ENCODE measurements around the gene PCDHB7.
"Not testable (repeated sequence)": the region's sequence is repeated elsewhere in the genome, so short reads cannot be mapped to it uniquely, and the experiment has no call there.

The PCDHB7 gene

GRCh38 chr5:141177577-141178191 is 5.2 kb downstream of the PCDHB7 start, which contains the start of gene PCDHB8:
PCDHB8 (plus strand) TSS chr5:141177790; CDS start chr5:141178035, 245 bp downstream.
- in situ Hi-C loops (cut with HindIII; ENCODE audit: low pct_ligation_motif_present, low pct_unique_long_range_greater_than_20kb, low sequenced_read_pairs): not testable (repeated sequence)
- peak; percentile 45 for DNase-seq

- DNase-seq; in situ Hi-C loops (cut with HindIII; ENCODE audit: low pct_ligation_motif_present, low pct_unique_long_range_greater_than_20kb, low sequenced_read_pairs): not testable (repeated sequence)
Measured at GRCh38 chr5:141179371-141179770, 6.9 kb downstream of the PCDHB7 start.

DNA sequence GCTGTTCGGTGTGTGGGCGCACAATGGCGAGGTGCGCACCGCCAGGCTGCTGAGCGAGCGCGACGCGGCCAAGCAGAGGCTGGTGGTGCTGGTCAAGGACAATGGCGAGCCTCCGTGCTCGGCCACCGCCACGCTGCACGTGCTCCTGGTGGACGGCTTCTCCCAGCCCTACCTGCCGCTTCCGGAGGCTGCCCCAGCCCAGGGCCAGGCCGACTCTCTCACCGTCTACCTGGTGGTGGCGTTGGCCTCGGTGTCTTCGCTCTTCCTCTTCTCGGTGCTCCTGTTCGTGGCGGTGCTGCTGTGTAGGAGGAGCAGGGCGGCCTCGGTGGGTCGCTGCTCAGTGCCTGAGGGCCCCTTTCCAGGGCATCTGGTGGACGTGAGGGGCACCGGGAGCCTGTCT is 7.4 kb downstream of the PCDHB7 start:
- in situ Hi-C loops (cut with HindIII; ENCODE audit: low pct_ligation_motif_present, low pct_unique_long_range_greater_than_20kb, low sequenced_read_pairs); DNase-seq: not testable (repeated sequence)

DNA sequence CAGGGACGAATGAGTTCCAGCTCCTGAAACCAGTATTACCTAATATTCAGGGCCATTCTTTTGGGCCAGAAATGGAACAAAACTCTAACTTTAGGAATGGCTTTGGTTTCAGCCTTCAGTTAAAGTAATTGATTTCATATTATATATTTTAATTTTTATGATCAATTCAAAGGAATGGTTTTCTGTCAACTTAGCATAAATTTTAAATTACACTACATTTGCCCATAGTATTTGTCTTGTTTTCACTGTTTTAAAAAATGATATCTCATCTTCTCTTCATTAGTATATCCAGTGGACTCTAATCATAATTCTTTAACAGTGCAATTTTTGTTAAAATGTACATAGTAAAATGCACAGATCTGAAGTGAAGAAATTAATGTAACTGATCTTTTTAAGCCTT is 7.9 kb downstream of the PCDHB7 start:
- in situ Hi-C loops (cut with HindIII; ENCODE audit: low pct_ligation_motif_present, low pct_unique_long_range_greater_than_20kb, low sequenced_read_pairs): no loop called here
- DNase-seq: no peak

- in situ Hi-C loops (cut with HindIII; ENCODE audit: low pct_ligation_motif_present, low pct_unique_long_range_greater_than_20kb, low sequenced_read_pairs): no loop called here
- no peak for DNase-seq
Measured at GRCh38 chr5:141182248-141182647, 9.8 kb downstream of the PCDHB7 start, which contains the start of gene PCDHB16. PCDHB16 (plus strand) TSS chr5:141182387; CDS start chr5:141182560, 173 bp downstream.

DNA sequence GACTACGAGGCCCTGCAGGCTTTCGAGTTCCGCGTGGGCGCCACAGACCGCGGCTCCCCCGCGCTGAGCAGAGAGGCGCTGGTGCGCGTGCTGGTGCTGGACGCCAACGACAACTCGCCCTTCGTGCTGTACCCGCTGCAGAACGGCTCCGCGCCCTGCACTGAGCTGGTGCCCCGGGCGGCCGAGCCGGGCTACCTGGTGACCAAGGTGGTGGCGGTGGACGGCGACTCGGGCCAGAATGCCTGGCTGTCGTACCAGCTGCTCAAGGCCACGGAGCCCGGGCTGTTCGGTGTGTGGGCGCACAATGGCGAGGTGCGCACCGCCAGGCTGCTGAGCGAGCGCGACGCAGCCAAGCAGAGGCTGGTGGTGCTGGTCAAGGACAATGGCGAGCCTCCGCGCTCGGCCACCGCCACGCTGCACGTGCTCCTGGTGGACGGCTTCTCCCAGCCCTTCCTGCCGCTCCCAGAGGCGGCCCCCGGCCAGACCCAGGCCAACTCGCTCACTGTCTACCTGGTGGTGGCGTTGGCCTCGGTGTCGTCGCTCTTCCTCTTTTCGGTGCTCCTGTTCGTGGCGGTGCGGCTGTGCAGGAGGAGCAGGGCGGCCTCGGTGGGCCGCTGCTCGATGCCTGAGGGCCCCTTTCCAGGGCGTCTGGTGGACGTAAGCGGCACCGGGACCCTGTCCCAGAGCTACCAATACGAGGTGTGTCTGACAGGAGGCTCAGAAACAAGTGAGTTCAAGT is 11.8 kb downstream of the PCDHB7 start:
- in situ Hi-C loops (cut with HindIII; ENCODE audit: low pct_ligation_motif_present, low pct_unique_long_range_greater_than_20kb, low sequenced_read_pairs): not testable (repeated sequence)

GRCh38 chr5:141186897-141187512 is 14.6 kb downstream of the PCDHB7 start, which contains the start of gene PCDHB9:
PCDHB9 (plus strand) TSS chr5:141187161; CDS start chr5:141187319, 158 bp downstream.
- in situ Hi-C loops (cut with HindIII; ENCODE audit: low pct_ligation_motif_present, low pct_unique_long_range_greater_than_20kb, low sequenced_read_pairs): no loop called here

More for the DNA sequence above, 11.8 kb downstream of the PCDHB7 start:
- DNase-seq: not testable (repeated sequence)

DNA sequence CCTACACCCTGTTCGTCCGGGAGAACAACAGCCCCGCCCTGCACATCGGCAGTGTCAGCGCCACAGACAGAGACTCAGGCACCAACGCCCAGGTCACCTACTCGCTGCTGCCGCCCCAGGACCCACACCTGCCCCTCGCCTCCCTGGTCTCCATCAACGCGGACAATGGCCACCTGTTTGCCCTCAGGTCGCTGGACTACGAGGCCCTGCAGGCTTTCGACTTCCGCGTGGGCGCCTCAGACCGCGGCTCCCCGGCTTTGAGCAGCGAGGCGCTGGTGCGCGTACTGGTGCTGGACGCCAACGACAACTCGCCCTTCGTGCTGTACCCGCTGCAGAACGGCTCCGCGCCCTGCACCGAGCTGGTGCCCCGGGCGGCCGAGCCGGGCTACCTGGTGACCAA is 16.2 kb downstream of the PCDHB7 start:
- in situ Hi-C loops (cut with HindIII; ENCODE audit: low pct_ligation_motif_present, low pct_unique_long_range_greater_than_20kb, low sequenced_read_pairs); DNase-seq: not testable (repeated sequence)

More at GRCh38 chr5:141186897-141187512, 14.6 kb downstream of the PCDHB7 start, which contains the start of gene PCDHB9:
- no peak for DNase-seq

DNA sequence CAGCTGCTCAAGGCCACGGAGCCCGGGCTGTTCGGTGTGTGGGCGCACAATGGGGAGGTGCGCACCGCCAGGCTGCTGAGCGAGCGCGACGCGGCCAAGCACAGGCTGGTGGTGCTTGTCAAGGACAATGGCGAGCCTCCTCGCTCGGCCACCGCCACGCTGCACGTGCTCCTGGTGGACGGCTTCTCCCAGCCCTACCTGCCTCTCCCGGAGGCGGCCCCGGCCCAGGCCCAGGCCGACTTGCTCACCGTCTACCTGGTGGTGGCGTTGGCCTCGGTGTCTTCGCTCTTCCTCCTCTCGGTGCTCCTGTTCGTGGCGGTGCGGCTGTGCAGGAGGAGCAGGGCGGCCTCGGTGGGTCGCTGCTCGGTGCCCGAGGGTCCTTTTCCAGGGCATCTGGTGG is 16.7 kb downstream of the PCDHB7 start:
- DNase-seq; in situ Hi-C loops (cut with HindIII; ENCODE audit: low pct_ligation_motif_present, low pct_unique_long_range_greater_than_20kb, low sequenced_read_pairs): not testable (repeated sequence)

DNA sequence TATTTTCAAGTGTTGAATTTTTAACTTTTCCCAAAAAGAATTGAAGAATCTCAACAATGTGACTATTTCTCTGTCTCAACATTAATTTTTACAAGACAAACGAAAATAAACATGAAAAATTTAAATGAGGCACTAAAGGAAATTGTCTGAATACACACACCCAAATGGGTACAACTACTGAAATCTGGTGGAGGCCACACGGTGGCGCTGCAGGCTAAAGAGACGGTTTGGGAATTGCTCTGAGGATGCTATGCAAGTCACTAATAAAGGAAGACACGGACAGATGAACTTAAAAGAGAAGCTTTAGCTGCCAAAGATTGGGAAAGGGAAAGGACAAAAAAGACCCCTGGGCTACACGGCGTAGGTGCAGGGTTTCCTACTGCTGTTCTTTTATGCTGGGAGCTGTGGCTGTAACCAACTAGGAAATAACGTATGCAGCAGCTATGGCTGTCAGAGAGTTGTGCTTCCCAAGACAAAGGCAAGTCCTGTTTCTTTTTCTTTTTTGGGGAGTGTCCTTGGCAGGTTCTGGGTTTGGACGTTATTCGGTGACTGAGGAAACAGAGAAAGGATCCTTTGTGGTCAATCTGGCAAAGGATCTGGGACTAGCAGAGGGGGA is 19.8 kb downstream of the PCDHB7 start, which contains the start of gene PCDHB10:
PCDHB10 (plus strand) TSS at position 244 of the 616 bp plus-strand sequence; CDS start at position 444, 200 bp downstream.
- DNase-seq: peak; percentile 41
- in situ Hi-C loops (cut with HindIII; ENCODE audit: low pct_ligation_motif_present, low pct_unique_long_range_greater_than_20kb, low sequenced_read_pairs): no loop called here

DNA sequence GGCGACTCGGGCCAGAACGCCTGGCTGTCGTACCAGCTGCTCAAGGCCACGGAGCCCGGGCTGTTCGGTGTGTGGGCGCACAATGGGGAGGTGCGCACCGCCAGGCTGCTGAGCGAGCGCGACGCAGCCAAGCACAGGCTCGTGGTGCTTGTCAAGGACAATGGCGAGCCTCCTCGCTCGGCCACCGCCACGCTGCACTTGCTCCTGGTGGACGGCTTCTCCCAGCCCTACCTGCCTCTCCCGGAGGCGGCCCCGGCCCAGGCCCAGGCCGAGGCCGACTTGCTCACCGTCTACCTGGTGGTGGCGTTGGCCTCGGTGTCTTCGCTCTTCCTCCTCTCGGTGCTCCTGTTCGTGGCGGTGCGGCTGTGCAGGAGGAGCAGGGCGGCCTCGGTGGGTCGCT is 21.9 kb downstream of the PCDHB7 start:
- DNase-seq; in situ Hi-C loops (cut with HindIII; ENCODE audit: low pct_ligation_motif_present, low pct_unique_long_range_greater_than_20kb, low sequenced_read_pairs): not testable (repeated sequence)

DNA sequence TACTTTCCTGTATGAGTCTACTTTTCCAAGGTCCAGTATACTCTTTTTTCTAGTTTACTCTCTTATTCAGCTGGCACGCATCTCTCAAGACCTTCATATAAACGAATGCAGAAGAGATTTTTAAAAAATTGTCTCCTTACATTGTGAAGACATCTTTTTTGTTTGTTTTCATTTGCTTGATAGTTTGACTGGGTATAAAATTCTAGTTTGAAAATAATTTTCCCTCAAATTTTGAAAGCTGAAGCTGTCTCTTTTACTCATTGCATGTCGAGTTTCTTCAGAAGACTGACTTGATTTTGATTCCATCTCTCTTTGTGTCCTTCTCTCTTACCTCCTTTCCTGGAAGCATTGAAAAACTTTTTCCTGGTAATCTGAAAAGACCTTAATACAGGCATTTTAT is 23.9 kb downstream of the PCDHB7 start:
- DNase-seq: no peak
- in situ Hi-C loops (cut with HindIII; ENCODE audit: low pct_ligation_motif_present, low pct_unique_long_range_greater_than_20kb, low sequenced_read_pairs): no loop called here

GRCh38 chr5:141199359-141200235 is 27.2 kb downstream of the PCDHB7 start, which contains the start of gene PCDHB11:
PCDHB11 (plus strand) TSS chr5:141199627; CDS start chr5:141199775, 148 bp downstream.
- in situ Hi-C loops (cut with HindIII; ENCODE audit: low pct_ligation_motif_present, low pct_unique_long_range_greater_than_20kb, low sequenced_read_pairs): no loop called here
- DNase-seq: peak; percentile 53

- in situ Hi-C loops (cut with HindIII; ENCODE audit: low pct_ligation_motif_present, low pct_unique_long_range_greater_than_20kb, low sequenced_read_pairs); DNase-seq: not testable (repeated sequence)
Measured at GRCh38 chr5:141201126-141201525, 28.7 kb downstream of the PCDHB7 start.

DNA sequence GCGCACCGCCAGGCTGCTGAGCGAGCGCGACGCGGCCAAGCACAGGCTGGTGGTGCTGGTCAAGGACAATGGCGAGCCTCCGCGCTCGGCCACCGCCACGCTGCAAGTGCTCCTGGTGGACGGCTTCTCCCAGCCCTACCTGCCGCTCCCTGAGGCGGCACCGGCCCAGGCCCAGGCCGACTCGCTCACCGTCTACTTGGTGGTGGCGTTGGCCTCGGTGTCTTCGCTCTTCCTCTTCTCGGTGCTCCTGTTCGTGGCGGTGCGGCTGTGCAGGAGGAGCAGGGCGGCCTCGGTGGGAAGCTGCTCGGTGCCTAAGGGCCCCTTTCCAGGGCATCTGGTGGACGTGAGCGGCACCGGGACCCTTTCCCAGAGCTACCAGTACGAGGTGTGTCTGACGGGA is 29.2 kb downstream of the PCDHB7 start:
- in situ Hi-C loops (cut with HindIII; ENCODE audit: low pct_ligation_motif_present, low pct_unique_long_range_greater_than_20kb, low sequenced_read_pairs): not testable (repeated sequence)

DNA sequence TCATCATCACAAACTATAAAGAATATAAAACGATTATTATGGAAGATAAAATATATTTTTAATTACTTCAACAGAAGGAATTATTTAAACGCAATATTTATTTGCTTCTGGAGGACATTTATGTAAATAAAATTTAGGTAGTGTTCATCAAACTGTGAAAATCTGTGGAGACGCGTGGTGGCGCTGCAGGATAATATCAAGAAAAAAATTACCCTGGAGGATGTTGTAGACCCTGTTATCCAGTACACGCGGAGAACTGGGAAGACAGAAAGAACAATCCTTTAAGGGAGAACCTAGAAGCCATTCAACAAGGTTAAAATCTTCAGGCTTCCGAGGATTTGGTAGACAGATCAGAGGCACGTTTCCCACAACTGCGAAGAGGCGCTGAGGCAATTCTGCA is 36.0 kb downstream of the PCDHB7 start, which contains the start of gene PCDHB12:
PCDHB12 (plus strand) TSS at position 242 of the 400 bp plus-strand sequence. CDS start 189 bp downstream, outside the sequence.
- in situ Hi-C loops (cut with HindIII; ENCODE audit: low pct_ligation_motif_present, low pct_unique_long_range_greater_than_20kb, low sequenced_read_pairs): no loop called here
- DNase-seq: no peak

More for the DNA sequence above, 29.2 kb downstream of the PCDHB7 start:
- DNase-seq: not testable (repeated sequence)

- DNase-seq; in situ Hi-C loops (cut with HindIII; ENCODE audit: low pct_ligation_motif_present, low pct_unique_long_range_greater_than_20kb, low sequenced_read_pairs): not testable (repeated sequence)
Measured at GRCh38 chr5:141210281-141210680, 37.8 kb downstream of the PCDHB7 start.
